ENCODE data around the gene CLOCK. TPM values are rescaled to one million over a fixed set of nuclear protein-coding genes. Genes with fewer than 3 reads are reported as not detected.

The CLOCK gene
- total and polyA plus RNA-seq, 9 of the 15 experiments (the other 6 are each of a cell fraction or from before 2014, with no cell fraction given): 3.7 to 14.4 (median 9.4) TPM

- TF ChIP-seq ZNF354B (CRISPR knock-in tag; IDR thresholded peaks at IDR 0.05) (peak; percentile 55; the same call in 1 of the 2 replicates), ZKSCAN8 (CRISPR knock-in tag; IDR thresholded peaks at IDR 0.05) (0 out of 2 replicates have a peak, but pooled peaks have one; percentile 37), ZNF589 (CRISPR knock-in tag; IDR thresholded peaks at IDR 0.05; ENCODE audit: low read depth) (peak; percentile 94), MYNN (IDR thresholded peaks at IDR 0.05) (peak; percentile 78; the same call in 1 of the 2 replicates), MYNN (CRISPR knock-in tag; IDR thresholded peaks at IDR 0.05) (no peak), MAZ (CRISPR knock-in tag; conservative IDR thresholded peaks at IDR 0.05 in 1 of 2, IDR thresholded peaks at IDR 0.05 in 1 of 2) (peak; percentile 36 to 63; a peak in 2 of 4 replicates), SRSF3 (IDR thresholded peaks at IDR 0.05; ENCODE audit: insufficient read depth, low read length) (no peak), ZNF197 (CRISPR knock-in tag; IDR thresholded peaks at IDR 0.05; ENCODE audit: low read depth) (peak; percentile 92; the same call in 1 of the 2 replicates), NR4A1 (CRISPR knock-in tag; IDR thresholded peaks at IDR 0.05) (no peak), NR4A1 (tag; IDR thresholded peaks at IDR 0.05) (peak; percentile 92), C11orf30 (IDR thresholded peaks at IDR 0.05; ENCODE audit: low read depth) (peak; percentile 11), KLF1 (tag; IDR thresholded peaks at IDR 0.05) (0 out of 2 replicates have a peak, but pooled peaks have one; percentile 47), HNRNPH1 (optimal IDR thresholded peaks at IDR 0.05; ENCODE audit: low read depth, low read length) (no peak), EHMT2 (IDR thresholded peaks at IDR 0.05) (no peak), FOXM1 (IDR thresholded peaks at IDR 0.05; ENCODE audit: low read depth) (peak; percentile 97), FOXM1 (CRISPR knock-in tag; IDR thresholded peaks at IDR 0.05; ENCODE audit: low read depth) (no peak), GABPA (tag; conservative IDR thresholded peaks at IDR 0.05; ENCODE audit: low read depth) (peak; percentile 41; the same call in 1 of the 2 replicates), SMARCC2 (IDR thresholded peaks at IDR 0.05; ENCODE audit: low read depth) (peak; percentile 89), EP300 (IDR thresholded peaks at IDR 0.05; ENCODE audit: low read length) (peak; percentile 97), ZNF277 (CRISPR knock-in tag; IDR thresholded peaks at IDR 0.05; ENCODE audit: borderline replicate concordance) (no peak), TCF3 (CRISPR knock-in tag; IDR thresholded peaks at IDR 0.05) (peak; percentile 97), BCOR (IDR thresholded peaks at IDR 0.05) (peak; percentile 58; the same call in 1 of the 2 replicates), HIVEP1 (CRISPR knock-in tag; IDR thresholded peaks at IDR 0.05) (peak; percentile 69; the same call in 1 of the 2 replicates), ETS1 (conservative IDR thresholded peaks at IDR 0.05; ENCODE audit: control insufficient read depth, low read depth, low read length) (no peak)
Observed at GRCh38 chr4:55386840-55387239, 159.9 kb downstream of the CLOCK start (continued).

All from K562 (cell line).